Measurements from ENCODE around the gene ZNF407. TPM values are rescaled to one million over a fixed set of nuclear protein-coding genes. Genes with fewer than 3 reads are reported as not detected.

The ZNF407 gene
- total RNA-seq, 4 donors from 2014 or later = 18.1 to 29.1 (median 19.7) TPM

GRCh38 chr18:74873629-74874028 lies 276.0 kb downstream of the ZNF407 start:
- 81 to 100% methylated on average over 2 to 3 of the region's 3 CpGs for WGBS, 2 donors (ENCODE audit: low coverage in 1 of 2)
- peaks cover 0 to 8% (median 0%) of the 10 kb centered on the region in 3 donors for H3K4me1 ChIP-seq
- H3K4me3 ChIP-seq = no peak overlapping the region
- H3K9me3 ChIP-seq = no peaks in the 10 kb centered on the region
- no peaks in the 10 kb centered on the region for H3K36me3 ChIP-seq
- H3K27me3 ChIP-seq = no peaks in the 10 kb centered on the region
- TF ChIP-seq POLR2AphosphoS5 (IDR thresholded peaks at IDR 0.05) (no peak), EP300 (IDR thresholded peaks at IDR 0.05) (no peak), POLR2A (IDR thresholded peaks at IDR 0.05) (no peak)
- TF ChIP-seq, protein P1, sequence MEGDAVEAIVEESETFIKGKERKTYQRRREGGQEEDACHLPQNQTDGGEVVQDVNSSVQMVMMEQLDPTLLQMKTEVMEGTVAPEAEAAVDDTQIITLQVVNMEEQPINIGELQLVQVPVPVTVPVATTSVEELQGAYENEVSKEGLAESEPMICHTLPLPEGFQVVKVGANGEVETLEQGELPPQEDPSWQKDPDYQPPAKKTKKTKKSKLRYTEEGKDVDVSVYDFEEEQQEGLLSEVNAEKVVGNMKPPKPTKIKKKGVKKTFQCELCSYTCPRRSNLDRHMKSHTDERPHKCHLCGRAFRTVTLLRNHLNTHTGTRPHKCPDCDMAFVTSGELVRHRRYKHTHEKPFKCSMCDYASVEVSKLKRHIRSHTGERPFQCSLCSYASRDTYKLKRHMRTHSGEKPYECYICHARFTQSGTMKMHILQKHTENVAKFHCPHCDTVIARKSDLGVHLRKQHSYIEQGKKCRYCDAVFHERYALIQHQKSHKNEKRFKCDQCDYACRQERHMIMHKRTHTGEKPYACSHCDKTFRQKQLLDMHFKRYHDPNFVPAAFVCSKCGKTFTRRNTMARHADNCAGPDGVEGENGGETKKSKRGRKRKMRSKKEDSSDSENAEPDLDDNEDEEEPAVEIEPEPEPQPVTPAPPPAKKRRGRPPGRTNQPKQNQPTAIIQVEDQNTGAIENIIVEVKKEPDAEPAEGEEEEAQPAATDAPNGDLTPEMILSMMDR (IDR thresholded peaks at IDR 0.05) = no peak
- H3K27ac ChIP-seq = no peak overlapping the region
- ATAC-seq = no peak

DNA sequence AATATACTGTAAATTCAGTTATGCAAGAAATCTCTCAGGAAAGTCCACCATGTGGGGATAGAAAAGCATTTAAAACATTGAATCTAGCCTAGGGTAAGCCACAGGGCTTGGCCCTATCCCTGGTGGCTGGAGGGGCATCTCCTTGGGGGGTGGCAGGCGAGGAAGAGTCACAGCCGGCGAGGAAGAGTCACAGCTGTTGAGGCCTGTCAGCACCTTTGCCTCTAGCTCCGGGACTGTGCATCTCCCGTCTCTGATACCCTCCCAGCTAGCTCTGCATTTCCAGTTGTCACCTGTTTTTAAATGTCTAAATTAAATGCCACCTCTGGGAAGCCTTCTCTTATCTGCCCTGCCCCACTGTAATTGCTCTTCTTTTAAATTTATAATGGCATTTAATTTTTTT lies 276.7 kb downstream of the ZNF407 start:
- 94% methylated on average over 5 of the region's 5 CpGs; no CpG with 5 or more reads in 1 of the 2 donors for WGBS, 2 donors (ENCODE audit: low coverage in 1 of 2)
- H3K27me3 ChIP-seq = no peaks in the 10 kb centered on the region
- no peak for ATAC-seq
- H3K36me3 ChIP-seq = no peaks in the 10 kb centered on the region
- no peak overlapping the region for H3K27ac ChIP-seq
- no peak overlapping the region for H3K4me3 ChIP-seq
- no peaks in the 10 kb centered on the region for H3K9me3 ChIP-seq
- TF ChIP-seq EP300 (IDR thresholded peaks at IDR 0.05) = no peak
- TF ChIP-seq, protein P1 (IDR thresholded peaks at IDR 0.05) = no peak
- no peak for TF ChIP-seq POLR2AphosphoS5 (IDR thresholded peaks at IDR 0.05)
- TF ChIP-seq POLR2A (IDR thresholded peaks at IDR 0.05) = no peak
- H3K4me1 ChIP-seq = peaks cover 0 to 6% (median 0%) of the 10 kb centered on the region in 3 donors

GRCh38 chr18:74876630-74877243 lies 279.1 kb downstream of the ZNF407 start:
- ATAC-seq = no peak
- Histone ChIP-seq H3K27ac (no peak overlapping the region), H3K4me1 (no peaks in the 10 kb centered on the region), H3K36me3 (peaks cover 0 to 11% of the 10 kb centered on the region in 2 donors), H3K27me3 (no peaks in the 10 kb centered on the region), H3K9me3 (no peaks in the 10 kb centered on the region), H3K4me3 (no peak overlapping the region)
- WGBS, 2 donors (ENCODE audit: low coverage in 1 of 2) = 90 to 94% methylated on average over 6 to 13 of the region's 18 CpGs
- TF ChIP-seq EP300 (IDR thresholded peaks at IDR 0.05) (no peak), POLR2A (IDR thresholded peaks at IDR 0.05) (no peak), POLR2AphosphoS5 (IDR thresholded peaks at IDR 0.05) (no peak)
- TF ChIP-seq, protein P1 (IDR thresholded peaks at IDR 0.05) = no peak

- 88 to 93% methylated on average over 6 of the region's 6 CpGs for WGBS, 2 donors (ENCODE audit: low coverage in 1 of 2)
- no peak for ATAC-seq
Observed at GRCh38 chr18:74878267-74878666, 280.6 kb downstream of the ZNF407 start.

DNA sequence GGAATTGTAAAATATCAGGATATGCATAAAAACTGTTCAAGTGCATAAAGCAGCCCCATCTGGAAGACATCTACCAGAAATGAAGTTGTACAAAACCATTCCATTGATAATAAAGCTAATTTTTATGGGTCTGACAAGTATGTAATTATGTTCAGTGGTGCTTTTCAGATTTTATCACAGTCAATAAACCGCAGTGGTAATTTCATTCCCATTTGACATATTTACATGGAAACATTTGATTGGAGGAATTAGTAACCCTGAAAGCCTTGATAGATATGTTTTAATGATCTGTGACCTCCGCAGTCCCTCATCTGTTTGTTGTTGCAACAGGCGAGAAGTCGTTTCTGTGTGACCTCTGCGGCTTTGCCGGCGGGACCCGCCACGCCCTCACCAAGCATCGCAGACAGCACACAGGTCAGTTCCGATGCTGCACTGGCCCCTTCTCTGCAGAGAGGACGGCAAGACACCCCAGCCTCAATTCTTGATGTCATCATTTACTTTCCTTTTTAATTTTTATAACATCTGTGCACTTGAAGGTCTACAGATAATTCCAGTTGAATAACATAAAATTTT lies 283.1 kb downstream of the ZNF407 start:
- no peaks in the 10 kb centered on the region for H3K27me3 ChIP-seq
- 74 to 81% methylated on average over 11 to 12 of the region's 12 CpGs for WGBS, 2 donors (ENCODE audit: low coverage in 1 of 2)
- no peaks in the 10 kb centered on the region for H3K4me1 ChIP-seq
- no peak overlapping the region for H3K4me3 ChIP-seq
- no peak for TF ChIP-seq EP300 (IDR thresholded peaks at IDR 0.05)
- TF ChIP-seq POLR2AphosphoS5 (IDR thresholded peaks at IDR 0.05) = no peak
- no peak for TF ChIP-seq POLR2A (IDR thresholded peaks at IDR 0.05)
- TF ChIP-seq, protein P1 (IDR thresholded peaks at IDR 0.05) = no peak
- no peak overlapping the region for H3K27ac ChIP-seq
- no peak for ATAC-seq
- peaks cover 0 to 32% of the 10 kb centered on the region in 2 donors for H3K36me3 ChIP-seq
- H3K9me3 ChIP-seq = no peaks in the 10 kb centered on the region

More at GRCh38 chr18:74878267-74878666, 280.6 kb downstream of the ZNF407 start:
- Histone ChIP-seq H3K4me1 (no peaks in the 10 kb centered on the region), H3K4me3 (no peak overlapping the region), H3K36me3 (peaks cover 0 to 26% of the 10 kb centered on the region in 2 donors), H3K27ac (no peak overlapping the region), H3K27me3 (no peaks in the 10 kb centered on the region), H3K9me3 (no peaks in the 10 kb centered on the region)
- TF ChIP-seq EP300 (IDR thresholded peaks at IDR 0.05) (no peak), POLR2AphosphoS5 (IDR thresholded peaks at IDR 0.05) (no peak), POLR2A (IDR thresholded peaks at IDR 0.05) (no peak)

Measured in gastroesophageal sphincter (tissue), 4 donors.